Gastroesophageal sphincter (tissue), 2 donors: ENCODE measurements around the gene ULK2.

Experiments
- EP300 ChIP-seq: sonication (generic); formaldehyde crosslinking; IDR thresholded peaks from one replicate; pipeline ENCODE4 v1.6.1; 2017; ENCODE audit warnings: antibody characterized with exemption, mild to moderate bottlenecking
- POLR2A ChIP-seq, 2 donors: fragments of 450-650 bp; IDR thresholded peaks; one replicate each; pipeline ENCODE4 v1.6.1; 2017; ENCODE audit warnings: antibody characterized with exemption in 2 of 2, mild to moderate bottlenecking in 2 of 2, moderate library complexity in 1 of 2

DNA sequence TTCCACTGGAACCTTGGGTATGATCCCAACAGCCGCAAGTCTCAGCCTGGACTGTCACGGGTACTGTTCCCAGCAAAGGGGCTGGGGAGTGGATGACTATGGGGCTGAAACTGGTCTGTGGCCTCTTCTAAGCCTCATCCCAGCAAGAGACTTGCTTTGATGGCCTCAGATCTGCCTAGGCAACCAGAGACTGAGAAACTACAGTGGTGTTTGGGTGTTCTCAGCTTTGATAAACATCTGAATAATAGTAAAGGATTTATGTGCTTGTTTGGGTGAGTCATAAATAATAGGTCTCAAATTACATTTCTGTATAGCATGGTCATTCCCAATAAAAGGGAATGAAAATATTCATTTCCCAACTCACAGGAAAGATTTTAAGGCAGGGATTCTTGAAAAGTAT, 30.2 kb upstream of the ULK2 start:
- TF ChIP-seq EP300 (no peak), POLR2A (IDR thresholded peaks at IDR 0.05) (no peak)
